IMR-90 (cell line): ENCODE results near the gene PRSS53. TPM values are rescaled to one million over a fixed set of nuclear protein-coding genes. Genes with fewer than 3 reads are reported as not detected.

Experiments
- ATAC-seq: fragments of 200-7000 bp; cut with Tn5 transposase; 2 replicates; pipeline ENCODE4 v1.9.1; 2020; ENCODE audit warnings: low read depth, mild to moderate bottlenecking, moderate library complexity
- BruUV-seq: library from RNA; stranded (reverse); fragments of 400-500 nt; replicated peaks from 2 replicates; lab custom pipeline; 2021; lab: Mats Ljungman, UMichigan
- CTCF ChIA-PET: fragments of 300-600 bp; formaldehyde crosslinking; extraction: SDS; loops from one replicate; lab custom pipeline; 2021; ENCODE audit warnings: antibody characterized with exemption; lab: Yijun Ruan, JAX
- POLR2A ChIA-PET: fragments of 300-600 bp; sonication (Branson Sonifier 250); formaldehyde crosslinking; loops from one replicate; lab custom pipeline; 2022; ENCODE audit warnings: antibody characterized with exemption; ENCODE audit not compliant: unreplicated experiment; lab: Charles Lee
- DNase-seq: peaks from one replicate; pipeline ENCODE4 v3.0.0; 2013
- H2AFZ ChIP-seq: replicated peaks from 2 replicates; pipeline ENCODE3; 2013; ENCODE audit warnings: low read length, mild to moderate bottlenecking; ENCODE audit not compliant: poor library complexity
- H2AK5ac ChIP-seq: 2 replicates; pipeline ENCODE4 v1.6.1; 2013; ENCODE audit warnings: low read depth, low read length, inconsistent platforms
- H2AK9ac ChIP-seq: replicated peaks from 2 replicates; pipeline ENCODE3; 2013; ENCODE audit warnings: mild to moderate bottlenecking, low read depth, low read length, moderate library complexity; ENCODE audit not compliant: poor library complexity
- H2BK120ac ChIP-seq: 2 replicates; pipeline ENCODE4 v1.6.1; 2013; ENCODE audit warnings: low read depth, low read length, inconsistent platforms
- H2BK15ac ChIP-seq: 3 replicates; pipeline ENCODE4 v1.6.1; 2013; ENCODE audit warnings: low read depth, low read length, inconsistent platforms
- H2BK20ac ChIP-seq: 2 replicates; pipeline ENCODE4 v1.6.1; 2013; ENCODE audit warnings: low read depth, mild to moderate bottlenecking, inconsistent platforms, low read length, moderate library complexity
- H2BK5ac ChIP-seq: 2 replicates; pipeline ENCODE4 v1.6.1; 2013; ENCODE audit warnings: mild to moderate bottlenecking, low read depth, low read length, inconsistent platforms; ENCODE audit not compliant: poor library complexity, severe bottlenecking
- H3K14ac ChIP-seq: replicated peaks from 2 replicates; pipeline ENCODE4 v1.6.1; 2013; ENCODE audit warnings: low read depth, low read length, inconsistent platforms
- H3K18ac ChIP-seq: 2 replicates; pipeline ENCODE4 v1.6.1; 2013; ENCODE audit warnings: low read depth, low read length, control low read depth
- H3K23ac ChIP-seq: 2 replicates; pipeline ENCODE4 v1.6.1; 2013; ENCODE audit warnings: low read depth, low read length, inconsistent platforms
- H3K27ac ChIP-seq: 2 replicates; pipeline ENCODE4 v1.5.1; 2013; ENCODE audit warnings: mild to moderate bottlenecking, control low read depth, low read length; ENCODE audit not compliant: insufficient read depth
- H3K27me3 ChIP-seq: 2 replicates; pipeline ENCODE4 v1.6.1; 2013; ENCODE audit warnings: low read length; ENCODE audit not compliant: control insufficient read depth, insufficient read depth
- H3K36me3 ChIP-seq: 2 replicates; pipeline ENCODE4 v1.6.1; 2013; ENCODE audit warnings: low read length, mixed read lengths; ENCODE audit not compliant: control insufficient read depth, insufficient read depth
- H3K4ac ChIP-seq: 2 replicates; pipeline ENCODE4 v1.6.1; 2013; ENCODE audit warnings: low read depth, low read length, inconsistent platforms
- H3K4me1 ChIP-seq: 2 replicates; pipeline ENCODE4 v1.6.1; 2013; ENCODE audit warnings: low read length, mixed read lengths; ENCODE audit not compliant: control insufficient read depth, insufficient read depth
- H3K4me2 ChIP-seq: 2 replicates; pipeline ENCODE4 v1.6.1; 2013; ENCODE audit warnings: low read depth, mild to moderate bottlenecking, control low read depth, low read length, moderate library complexity
- H3K4me3 ChIP-seq: 2 replicates; pipeline ENCODE4 v1.5.1; 2013; ENCODE audit warnings: low read depth, mild to moderate bottlenecking, control low read depth, low read length, moderate library complexity; ENCODE audit not compliant: insufficient read depth
- H3K56ac ChIP-seq: 2 replicates; pipeline ENCODE4 v1.6.1; 2013; ENCODE audit warnings: low read length, inconsistent platforms; ENCODE audit not compliant: insufficient read depth; ENCODE audit errors: extremely low read depth
- H3K79me1 ChIP-seq, 2 experiments: 2 replicates each; pipeline ENCODE4 v1.6.1; 2013; ENCODE audit warnings: low read length in 2 of 2, inconsistent platforms in 1 of 2, low read depth in 1 of 2
- H3K9ac ChIP-seq: 2 replicates; pipeline ENCODE4 v1.6.1; 2013; ENCODE audit warnings: low read depth, low read length, control low read depth
- H3K9me1 ChIP-seq: 2 replicates; pipeline ENCODE4 v1.6.1; 2013; ENCODE audit warnings: low read length, inconsistent platforms; ENCODE audit not compliant: insufficient read depth
- H3K9me3 ChIP-seq: 2 replicates; pipeline ENCODE4 v1.6.1; 2013; ENCODE audit warnings: low read length; ENCODE audit not compliant: control insufficient read depth, insufficient read depth
- H4K20me1 ChIP-seq: 2 replicates; pipeline ENCODE4 v1.6.1; 2013; ENCODE audit warnings: low read length, inconsistent platforms; ENCODE audit not compliant: insufficient read depth
- H4K5ac ChIP-seq: 2 replicates; pipeline ENCODE4 v1.6.1; 2013; ENCODE audit warnings: mild to moderate bottlenecking, low read depth, low read length, control low read depth
- H4K8ac ChIP-seq, 2 experiments: 2 replicates each; pipeline ENCODE4 v1.6.1; 2013; ENCODE audit warnings: low read depth in 2 of 2, low read length in 2 of 2, control low read depth in 1 of 2, inconsistent platforms in 1 of 2
- H4K91ac ChIP-seq: 2 replicates; pipeline ENCODE4 v1.6.1; 2013; ENCODE audit warnings: low read depth, low read length, inconsistent platforms; ENCODE audit not compliant: insufficient read depth
- BHLHE40 ChIP-seq: fragments of 150-350 bp; IDR thresholded peaks from 2 replicates; pipeline ENCODE4 v1.6.1; 2016; ENCODE audit warnings: mild to moderate bottlenecking, low read depth, low read length
- CEBPB ChIP-seq: IDR thresholded peaks from 2 replicates; pipeline ENCODE4 v1.6.1; 2012; ENCODE audit warnings: low read depth, low read length, improper control_type of control experiment
- CTCF ChIP-seq: conservative IDR thresholded peaks from 2 replicates; pipeline ENCODE4 v1.5.1; 2012; ENCODE audit warnings: mild to moderate bottlenecking, low read depth, low read length, improper control_type of control experiment
- FOS ChIP-seq: fragments of 150-350 bp; IDR thresholded peaks from 2 replicates; pipeline ENCODE4 v1.6.1; 2016; ENCODE audit warnings: low read depth, low read length
- MAZ ChIP-seq: IDR thresholded peaks from 2 replicates; pipeline ENCODE4 v1.6.1; 2012; ENCODE audit warnings: low read depth, mild to moderate bottlenecking, low read length, improper control_type of control experiment, moderate library complexity, borderline replicate concordance
- MXI1 ChIP-seq: IDR thresholded peaks from 2 replicates; pipeline ENCODE4 v1.6.1; 2012; ENCODE audit warnings: low read depth, mild to moderate bottlenecking, low read length, moderate library complexity, borderline replicate concordance
- NFE2L2 ChIP-seq: fragments of 150-350 bp; IDR thresholded peaks from 2 replicates; pipeline ENCODE4 v1.6.1; 2016; ENCODE audit warnings: low read depth, mild to moderate bottlenecking, low read length
- RAD21 ChIP-seq: IDR thresholded peaks from 2 replicates; pipeline ENCODE4 v1.6.1; 2012; ENCODE audit warnings: low read length, improper control_type of control experiment
- RCOR1 ChIP-seq: IDR thresholded peaks from 2 replicates; pipeline ENCODE4 v1.6.1; 2012; ENCODE audit warnings: mild to moderate bottlenecking, low read length, improper control_type of control experiment; ENCODE audit not compliant: insufficient replicate concordance
- RFX5 ChIP-seq: IDR thresholded peaks from 2 replicates; pipeline ENCODE4 v1.8.0; 2012; ENCODE audit warnings: low read depth, mild to moderate bottlenecking, low read length, moderate library complexity
- SMC3 ChIP-seq: fragments of 150-350 bp; IDR thresholded peaks from 2 replicates; pipeline ENCODE4 v1.6.1; 2016; ENCODE audit warnings: low read depth, mild to moderate bottlenecking, antibody characterized with exemption, low read length, moderate library complexity
- WGBS, 2 experiments: methylation state at CpG; one replicate each; pipeline versions ENCODE4 v1.1.5 to v1.1.7; 2013; ENCODE audit warnings: missing lambda C conversion rate in 2 of 2; ENCODE audit not compliant: insufficient read length in 1 of 2; ENCODE audit errors: extremely low coverage in 2 of 2; 5-methylcytosine and 5-hydroxymethylcytosine counted together
- dilution Hi-C: fragments of 300-500 bp; cut with HindIII; formaldehyde crosslinking; loops from one replicate; pipeline ENCODE4 v1.14.3; 2018; ENCODE audit warnings: low sequenced_read_pairs; ENCODE audit not compliant: unreplicated experiment
- in situ Hi-C: fragments of 300-500 bp; cut with MboI; formaldehyde crosslinking; loops from 3 replicates; pipeline ENCODE4 v1.14.3; 2019; ENCODE audit warnings: low sequenced_read_pairs, inconsistent platforms, mixed read lengths
- intact Hi-C: fragments of 100-400 bp; cut with micrococcal nuclease; formaldehyde crosslinking; loops from 2 replicates; pipeline ENCODE4 v1.10.0; 2022
- polyA plus RNA-seq, 3 experiments: library from polyadenylated mRNA; depleted of rRNA; stranded (reverse); fragments of >200 nt; gene quantifications; 2 replicates each; pipeline ENCODE4 v1.2.3, GENCODE V29; 2012; ENCODE audit warnings: low replicate concordance in 1 of 3
- total RNA-seq: library from RNA; depleted of rRNA; stranded (reverse); fragments of >200 nt; gene quantifications from 2 replicates; pipeline ENCODE4 v1.2.3, GENCODE V29; 2012
- TF ChIP-seq, protein P1 (sequence below): fragments of 150-350 bp; IDR thresholded peaks from 2 replicates; pipeline ENCODE4 v1.6.1; 2017; ENCODE audit warnings: mild to moderate bottlenecking, antibody characterized with exemption, low read length, low read depth

The PRSS53 gene
- total and polyA plus RNA-seq, 2 of the 4 experiments (the other 2 are of a cell fraction): 0.72 to 5.9 TPM

- intact Hi-C loops: loop anchor here (10.0 kb wide), 1 partner anchor 123 kb away; the partner anchor contains the start of gene SETD1A
- Histone ChIP-seq H3K36me3 (peaks cover 62% of the 10 kb centered on the region), H2BK120ac (no peak overlapping the region), H3K79me1 (peaks cover 18 to 60% of the 10 kb centered on the region in 2 experiments), H3K23ac (no peak overlapping the region), H4K5ac (no peak overlapping the region), H3K4me2 (no peak overlapping the region), H3K27me3 (no peaks in the 10 kb centered on the region), H3K9me3 (no peaks in the 10 kb centered on the region), H2AK5ac (no peak overlapping the region), H3K27ac (no peak overlapping the region), H2AK9ac (no peak overlapping the region), H3K56ac (no peak overlapping the region), H4K8ac (no peak overlapping the region), H3K14ac (no peak overlapping the region), H4K20me1 (peaks cover 15% of the 10 kb centered on the region; the same call in 1 of the 2 replicates), H3K18ac (no peak overlapping the region), H4K91ac (no peak overlapping the region), H3K9me1 (no peaks in the 10 kb centered on the region), H3K4me1 (no peaks in the 10 kb centered on the region), H3K9ac (no peak overlapping the region), H2BK15ac (no peak overlapping the region), H3K4me3 (no peak overlapping the region), H2BK20ac (no peak overlapping the region), H2AFZ (no peak overlapping the region), H3K4ac (no peak overlapping the region), H2BK5ac (no peak overlapping the region)
- DNase-seq (no peak), ATAC-seq (no peak)
- 100% methylated on average over 6 of the region's 30 CpGs; no CpG with 5 or more reads in 1 of the 2 experiments for WGBS, 2 experiments
- no peak for TF ChIP-seq MAZ
- no peak for TF ChIP-seq BHLHE40
- TF ChIP-seq RAD21: no peak
- TF ChIP-seq RCOR1: no peak
- no peak for TF ChIP-seq SMC3
- TF ChIP-seq, protein P1, sequence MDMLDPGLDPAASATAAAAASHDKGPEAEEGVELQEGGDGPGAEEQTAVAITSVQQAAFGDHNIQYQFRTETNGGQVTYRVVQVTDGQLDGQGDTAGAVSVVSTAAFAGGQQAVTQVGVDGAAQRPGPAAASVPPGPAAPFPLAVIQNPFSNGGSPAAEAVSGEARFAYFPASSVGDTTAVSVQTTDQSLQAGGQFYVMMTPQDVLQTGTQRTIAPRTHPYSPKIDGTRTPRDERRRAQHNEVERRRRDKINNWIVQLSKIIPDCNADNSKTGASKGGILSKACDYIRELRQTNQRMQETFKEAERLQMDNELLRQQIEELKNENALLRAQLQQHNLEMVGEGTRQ: no peak
- no peak for TF ChIP-seq RFX5
- TF ChIP-seq CTCF: no peak
- TF ChIP-seq NFE2L2: no peak
- TF ChIP-seq CEBPB: no peak
- TF ChIP-seq MXI1: no peak
- no peak for TF ChIP-seq FOS
- CTCF ChIA-PET: interaction anchor here (0.6 kb wide), 1 partner anchor 26 kb away, joined by 4 read pairs; no protein-coding TSS in a partner anchor
- no TSS peak for BruUV-seq
- in situ Hi-C loops: loop anchor here (10.0 kb wide), 1 partner anchor 387 kb away; no protein-coding TSS in a partner anchor
- POLR2A ChIA-PET: no interaction called here
- dilution Hi-C loops: no loop called here
These were observed 10.9 kb downstream of the PRSS53 start for GRCh38 chr16:31077592-31078396.
